AG09319 (cell line): ENCODE measurements around the gene STRN4.
A peak's percentile ranks its signal among the peaks of the same experiment; 100 is the strongest.

Source experiments
- DNase-seq: peaks from one replicate; pipeline ENCODE4 v3.0.0-alpha.2; 2010; ENCODE audit warnings: low read depth; ENCODE audit errors: extremely low read depth
- TF ChIP-seq, protein P1 (sequence below): IDR thresholded peaks from 2 replicates; pipeline ENCODE4 v1.5.1; 2011; ENCODE audit warnings: low read depth, mild to moderate bottlenecking, inconsistent platforms, low read length, moderate library complexity

Gene STRN4, protein sequence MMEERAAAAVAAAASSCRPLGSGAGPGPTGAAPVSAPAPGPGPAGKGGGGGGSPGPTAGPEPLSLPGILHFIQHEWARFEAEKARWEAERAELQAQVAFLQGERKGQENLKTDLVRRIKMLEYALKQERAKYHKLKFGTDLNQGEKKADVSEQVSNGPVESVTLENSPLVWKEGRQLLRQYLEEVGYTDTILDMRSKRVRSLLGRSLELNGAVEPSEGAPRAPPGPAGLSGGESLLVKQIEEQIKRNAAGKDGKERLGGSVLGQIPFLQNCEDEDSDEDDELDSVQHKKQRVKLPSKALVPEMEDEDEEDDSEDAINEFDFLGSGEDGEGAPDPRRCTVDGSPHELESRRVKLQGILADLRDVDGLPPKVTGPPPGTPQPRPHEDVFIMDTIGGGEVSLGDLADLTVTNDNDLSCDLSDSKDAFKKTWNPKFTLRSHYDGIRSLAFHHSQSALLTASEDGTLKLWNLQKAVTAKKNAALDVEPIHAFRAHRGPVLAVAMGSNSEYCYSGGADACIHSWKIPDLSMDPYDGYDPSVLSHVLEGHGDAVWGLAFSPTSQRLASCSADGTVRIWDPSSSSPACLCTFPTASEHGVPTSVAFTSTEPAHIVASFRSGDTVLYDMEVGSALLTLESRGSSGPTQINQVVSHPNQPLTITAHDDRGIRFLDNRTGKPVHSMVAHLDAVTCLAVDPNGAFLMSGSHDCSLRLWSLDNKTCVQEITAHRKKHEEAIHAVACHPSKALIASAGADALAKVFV

DNA sequence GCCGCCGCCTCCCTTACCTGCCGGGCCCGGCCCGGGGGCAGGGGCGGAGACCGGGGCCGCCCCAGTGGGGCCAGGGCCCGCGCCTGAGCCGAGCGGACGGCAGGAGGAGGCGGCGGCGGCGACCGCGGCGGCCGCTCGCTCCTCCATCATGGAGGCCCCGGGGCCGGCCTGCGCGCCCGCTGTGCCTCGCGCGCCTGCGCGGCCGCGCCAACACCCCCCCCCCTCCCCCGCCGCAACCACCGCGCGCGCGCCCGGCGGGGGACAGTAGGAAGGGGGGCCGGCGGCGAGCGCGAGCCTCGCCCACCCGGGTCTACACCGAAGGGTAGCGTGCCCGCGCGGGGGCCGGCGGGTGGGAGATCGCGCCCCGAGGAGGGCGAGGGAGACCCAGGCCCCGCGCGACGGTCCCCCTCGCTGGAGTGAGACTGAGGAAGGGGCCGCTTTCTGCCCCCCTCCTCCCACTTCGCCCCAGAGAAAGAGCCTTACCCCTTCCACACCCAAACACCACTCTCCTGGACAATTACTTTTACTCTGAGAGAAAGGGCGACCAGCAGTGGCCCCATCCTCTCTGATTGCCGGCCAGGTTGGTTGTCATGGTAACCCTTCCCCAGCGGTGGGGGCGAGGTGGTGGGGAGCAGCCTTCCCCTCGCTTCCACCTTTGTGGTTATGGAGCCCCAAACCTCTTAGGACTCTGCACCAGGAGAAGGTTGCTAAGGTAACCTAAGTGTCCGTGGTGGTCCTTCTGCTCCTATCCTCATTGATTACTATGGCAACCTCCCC lies at the start of gene STRN4:
Gene STRN4 (minus strand): TSS at position 170 of the 777 bp plus-strand sequence. CDS start 20 bp downstream, at position 150.
- TF ChIP-seq, protein P1, sequence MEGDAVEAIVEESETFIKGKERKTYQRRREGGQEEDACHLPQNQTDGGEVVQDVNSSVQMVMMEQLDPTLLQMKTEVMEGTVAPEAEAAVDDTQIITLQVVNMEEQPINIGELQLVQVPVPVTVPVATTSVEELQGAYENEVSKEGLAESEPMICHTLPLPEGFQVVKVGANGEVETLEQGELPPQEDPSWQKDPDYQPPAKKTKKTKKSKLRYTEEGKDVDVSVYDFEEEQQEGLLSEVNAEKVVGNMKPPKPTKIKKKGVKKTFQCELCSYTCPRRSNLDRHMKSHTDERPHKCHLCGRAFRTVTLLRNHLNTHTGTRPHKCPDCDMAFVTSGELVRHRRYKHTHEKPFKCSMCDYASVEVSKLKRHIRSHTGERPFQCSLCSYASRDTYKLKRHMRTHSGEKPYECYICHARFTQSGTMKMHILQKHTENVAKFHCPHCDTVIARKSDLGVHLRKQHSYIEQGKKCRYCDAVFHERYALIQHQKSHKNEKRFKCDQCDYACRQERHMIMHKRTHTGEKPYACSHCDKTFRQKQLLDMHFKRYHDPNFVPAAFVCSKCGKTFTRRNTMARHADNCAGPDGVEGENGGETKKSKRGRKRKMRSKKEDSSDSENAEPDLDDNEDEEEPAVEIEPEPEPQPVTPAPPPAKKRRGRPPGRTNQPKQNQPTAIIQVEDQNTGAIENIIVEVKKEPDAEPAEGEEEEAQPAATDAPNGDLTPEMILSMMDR, result no peak
- no peak for DNase-seq

DNA sequence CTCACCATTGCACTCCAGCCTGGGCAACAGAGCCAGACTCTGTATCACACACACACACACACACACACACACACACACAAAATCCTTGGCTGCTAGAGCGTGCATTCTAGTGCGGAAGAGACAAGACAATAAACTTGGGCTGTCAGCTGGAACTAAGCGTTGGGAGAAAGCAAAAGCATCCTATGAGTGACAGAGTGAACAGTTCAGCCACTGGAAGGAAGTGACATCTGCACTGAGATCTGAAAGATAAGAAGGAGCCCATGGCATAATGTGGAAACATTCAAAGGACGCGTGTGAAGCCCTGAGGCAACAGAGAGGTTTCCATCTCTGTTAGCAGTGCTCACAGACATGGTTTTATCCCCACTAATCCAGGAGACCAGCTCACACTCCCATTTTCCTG lies 45.7 kb upstream of the STRN4 start:
- TF ChIP-seq, protein P1, result no peak
- DNase-seq, result no peak

DNA sequence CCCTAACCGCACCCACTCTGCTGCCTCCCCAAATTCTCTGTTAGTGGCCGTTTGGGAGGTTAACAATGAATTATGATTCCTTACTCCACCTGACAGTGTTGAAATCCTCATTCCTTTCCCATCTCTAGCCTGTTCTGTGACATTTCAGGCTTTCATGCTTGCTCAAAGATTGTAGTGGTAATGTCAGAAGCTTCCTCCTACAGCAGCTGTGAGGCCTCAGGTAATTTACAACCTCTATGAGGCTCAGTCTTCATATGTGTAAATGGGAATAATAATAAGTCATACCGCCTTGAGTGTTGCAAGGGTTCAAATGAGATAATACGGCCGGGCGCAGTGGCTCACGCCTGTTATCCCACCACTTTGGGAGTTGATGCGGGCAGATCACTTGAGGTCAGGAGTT lies 43.1 kb upstream of the STRN4 start:
- DNase-seq, result no peak
- TF ChIP-seq, protein P1, result no peak

DNA sequence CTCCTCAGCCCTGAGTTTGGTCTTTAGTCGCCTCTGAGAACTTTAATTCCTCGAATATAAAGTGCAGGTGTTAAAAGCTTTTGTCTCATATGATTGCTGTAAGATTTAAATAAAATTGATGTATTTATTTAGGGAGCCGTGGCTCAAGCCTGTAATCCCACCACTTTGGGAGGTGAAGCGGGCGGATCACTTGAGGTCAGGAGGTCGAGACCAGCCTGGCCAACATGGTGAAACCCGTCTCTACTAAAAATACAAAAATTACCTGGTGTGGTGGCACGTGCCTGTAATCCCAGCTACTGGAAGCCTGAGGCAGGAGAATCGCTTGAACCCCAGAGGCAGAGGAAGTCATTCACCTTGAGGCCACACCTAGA lies 42.7 kb upstream of the STRN4 start:
- DNase-seq, result no peak
- TF ChIP-seq, protein P1, result no peak

DNA sequence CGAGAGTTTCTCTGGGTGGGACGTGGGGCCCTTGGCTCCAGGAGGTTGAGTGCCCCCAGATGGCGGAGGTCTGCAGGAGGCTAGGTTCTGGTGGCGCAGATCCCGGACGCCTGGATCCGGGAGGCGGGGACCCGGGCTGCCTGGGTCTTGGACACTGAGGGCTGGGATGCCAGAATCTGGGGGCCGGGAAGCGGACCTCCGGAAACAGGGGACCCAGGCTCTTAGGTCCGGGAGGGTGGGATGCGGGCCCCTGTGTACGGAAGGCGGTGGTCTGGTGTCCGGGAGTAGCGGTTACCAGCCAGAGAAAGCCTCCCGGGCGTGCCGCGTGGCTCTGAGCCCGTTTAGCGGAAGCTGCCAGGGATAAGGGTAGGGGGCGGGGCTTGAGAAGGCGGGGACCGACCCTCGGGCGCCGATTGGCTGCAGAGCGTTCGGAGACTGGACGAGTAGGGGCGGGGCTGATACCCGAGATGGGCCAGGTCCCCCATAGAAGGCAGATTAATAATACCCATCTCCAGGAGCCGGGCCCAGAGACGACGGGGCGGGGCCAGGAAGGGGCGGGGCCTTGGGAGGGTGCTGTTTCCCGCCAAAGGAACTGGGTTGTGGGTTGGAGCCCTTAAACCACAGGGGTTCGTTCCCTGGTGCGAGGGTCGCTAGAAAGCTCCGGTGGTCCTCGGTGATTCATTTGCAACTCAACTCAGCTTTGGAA lies 42.2 kb upstream of the STRN4 start, which contains the start of gene SLC1A5:
Gene SLC1A5 (minus strand): TSS at position 333 of the 706 bp plus-strand sequence. CDS start 629 bp downstream, outside the sequence.
- DNase-seq, result peak; percentile 95
- TF ChIP-seq, protein P1, result no peak

DNA sequence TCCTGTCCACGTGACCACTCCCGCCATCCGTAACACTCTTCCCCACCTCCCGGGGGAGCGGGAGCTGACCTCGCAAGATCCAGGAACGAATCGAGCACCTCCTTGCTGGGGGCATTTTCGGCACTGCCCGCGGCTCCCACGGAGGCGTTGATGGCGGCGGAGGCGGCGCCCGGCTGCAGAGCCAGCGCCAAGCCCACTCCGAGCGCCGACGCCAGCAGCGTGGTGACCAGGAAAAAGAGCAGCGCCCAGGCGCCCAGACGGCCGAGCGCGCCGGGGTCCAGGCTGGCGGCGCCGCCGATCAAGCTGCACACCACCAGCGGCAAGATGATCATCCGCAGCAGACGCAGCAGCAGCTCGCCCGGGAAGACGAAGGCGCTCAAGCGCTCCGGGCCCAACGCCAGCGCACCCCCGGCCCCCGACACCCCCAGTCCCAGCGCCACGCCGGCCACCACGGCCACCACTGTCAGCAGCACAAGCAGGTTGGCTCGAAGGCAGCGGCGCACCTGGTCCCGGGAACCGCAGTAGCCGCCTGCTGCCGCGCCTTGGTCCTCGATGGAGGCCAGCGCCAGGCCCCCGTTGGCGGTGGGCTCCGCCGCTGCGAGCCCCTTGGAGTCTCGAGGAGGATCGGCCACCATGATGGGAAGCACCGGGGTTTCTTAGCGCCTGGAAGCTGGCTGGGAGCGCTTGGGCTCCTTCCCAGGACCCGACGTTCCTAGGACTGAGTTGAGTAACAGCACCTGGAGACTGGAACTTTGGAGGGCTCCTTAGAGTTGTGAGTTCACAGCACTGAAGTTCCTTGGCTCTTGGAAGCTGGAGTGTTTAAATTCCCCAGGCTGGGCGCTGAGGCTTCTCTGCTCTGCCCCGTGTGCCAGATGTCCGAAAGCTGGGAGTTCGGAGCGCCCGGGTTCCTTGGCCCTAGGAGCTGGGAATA lies 41.3 kb upstream of the STRN4 start:
- no peak for DNase-seq
- TF ChIP-seq, protein P1, result no peak
